Measurements from ENCODE around the gene ABCC11.

ABCC11 gene

GRCh38 chr16:48247311-48247710 lies at the start of gene ABCC11:
Gene ABCC11, minus strand, starts transcription at chr16:48247539. Its CDS starts 15,618 bp downstream, at chr16:48231921.
- H3K4me3 Mint-ChIP-seq = no peak within 1 kb of the TSS
- H3K27ac Mint-ChIP-seq = no peak within 1 kb of the TSS
- ATAC-seq = no peak
- no peaks in the 10 kb centered on the region for H3K36me3 Mint-ChIP-seq
- H3K9me3 Mint-ChIP-seq = no peaks in the 10 kb centered on the region
- no peaks in the 10 kb centered on the region for H3K27me3 Mint-ChIP-seq
- H3K4me1 Mint-ChIP-seq = peaks cover 41% of the 10 kb centered on the region

- no peak for ATAC-seq
- no peaks in the 10 kb centered on the region for H3K27me3 Mint-ChIP-seq
- no peak overlapping the region for H3K27ac Mint-ChIP-seq
- H3K4me1 Mint-ChIP-seq = no peaks in the 10 kb centered on the region
- no peak overlapping the region for H3K4me3 Mint-ChIP-seq
- H3K36me3 Mint-ChIP-seq = peaks cover 63% of the 10 kb centered on the region
- peaks cover 3% of the 10 kb centered on the region for H3K9me3 Mint-ChIP-seq
These were observed 48.3 kb upstream of the ABCC11 start for GRCh38 chr16:48295488-48296281.

- H3K9me3 Mint-ChIP-seq = peaks cover 3% of the 10 kb centered on the region
- H3K4me1 Mint-ChIP-seq = no peaks in the 10 kb centered on the region
- no peak for ATAC-seq
- H3K27me3 Mint-ChIP-seq = no peaks in the 10 kb centered on the region
- no peak overlapping the region for H3K27ac Mint-ChIP-seq
- peaks cover 63% of the 10 kb centered on the region for H3K36me3 Mint-ChIP-seq
- H3K4me3 Mint-ChIP-seq = no peak overlapping the region
These were observed 47.4 kb upstream of the ABCC11 start for GRCh38 chr16:48294724-48295123.

- ATAC-seq = no peak
- Mint-ChIP-seq H3K4me1 (no peaks in the 10 kb centered on the region), H3K9me3 (peaks cover 3% of the 10 kb centered on the region), H3K4me3 (no peak overlapping the region), H3K27ac (no peak overlapping the region), H3K36me3 (peaks cover 60% of the 10 kb centered on the region), H3K27me3 (no peaks in the 10 kb centered on the region)
These were observed 45.1 kb upstream of the ABCC11 start for GRCh38 chr16:48292452-48292851.

GRCh38 chr16:48291754-48292153 lies 44.4 kb upstream of the ABCC11 start:
- H3K36me3 Mint-ChIP-seq = peaks cover 60% of the 10 kb centered on the region

GRCh38 chr16:48291303-48291702 lies 44.0 kb upstream of the ABCC11 start:
- no peaks in the 10 kb centered on the region for H3K27me3 Mint-ChIP-seq
- no peak overlapping the region for H3K4me3 Mint-ChIP-seq
- H3K36me3 Mint-ChIP-seq = peaks cover 61% of the 10 kb centered on the region
- no peaks in the 10 kb centered on the region for H3K4me1 Mint-ChIP-seq
- peaks cover 3% of the 10 kb centered on the region for H3K9me3 Mint-ChIP-seq
- H3K27ac Mint-ChIP-seq = no peak overlapping the region
- ATAC-seq = no peak

More at GRCh38 chr16:48291754-48292153, 44.4 kb upstream of the ABCC11 start:
- no peaks in the 10 kb centered on the region for H3K27me3 Mint-ChIP-seq
- no peak overlapping the region for H3K27ac Mint-ChIP-seq
- no peaks in the 10 kb centered on the region for H3K4me1 Mint-ChIP-seq
- no peak overlapping the region for H3K4me3 Mint-ChIP-seq
- peaks cover 3% of the 10 kb centered on the region for H3K9me3 Mint-ChIP-seq
- no peak for ATAC-seq

- no peak overlapping the region for H3K27ac Mint-ChIP-seq
- no peak overlapping the region for H3K4me3 Mint-ChIP-seq
- H3K4me1 Mint-ChIP-seq = no peaks in the 10 kb centered on the region
- peaks cover 82% of the 10 kb centered on the region for H3K36me3 Mint-ChIP-seq
- H3K9me3 Mint-ChIP-seq = peaks cover 3% of the 10 kb centered on the region
- ATAC-seq = no peak
- H3K27me3 Mint-ChIP-seq = no peaks in the 10 kb centered on the region
These were observed 39.9 kb upstream of the ABCC11 start for GRCh38 chr16:48287239-48287638.

GRCh38 chr16:48284772-48285409 lies 37.6 kb upstream of the ABCC11 start:
- no peak for ATAC-seq
- H3K9me3 Mint-ChIP-seq = peaks cover 3% of the 10 kb centered on the region
- peaks cover 66% of the 10 kb centered on the region for H3K36me3 Mint-ChIP-seq
- H3K27ac Mint-ChIP-seq = no peak overlapping the region
- no peaks in the 10 kb centered on the region for H3K4me1 Mint-ChIP-seq
- no peaks in the 10 kb centered on the region for H3K27me3 Mint-ChIP-seq
- H3K4me3 Mint-ChIP-seq = no peak overlapping the region

GRCh38 chr16:48282636-48283263 lies 35.4 kb upstream of the ABCC11 start:
- peaks cover 3% of the 10 kb centered on the region for H3K9me3 Mint-ChIP-seq
- peaks cover 10% of the 10 kb centered on the region for H3K4me1 Mint-ChIP-seq
- H3K27me3 Mint-ChIP-seq = no peaks in the 10 kb centered on the region
- no peak overlapping the region for H3K4me3 Mint-ChIP-seq
- no peak overlapping the region for H3K27ac Mint-ChIP-seq
- ATAC-seq = no peak
- peaks cover 73% of the 10 kb centered on the region for H3K36me3 Mint-ChIP-seq

- Mint-ChIP-seq H3K4me3 (no peak overlapping the region), H3K27me3 (no peaks in the 10 kb centered on the region), H3K4me1 (peaks cover 10% of the 10 kb centered on the region), H3K27ac (no peak overlapping the region), H3K9me3 (no peaks in the 10 kb centered on the region), H3K36me3 (peaks cover 71% of the 10 kb centered on the region)
- no peak for ATAC-seq
These were observed 33.2 kb upstream of the ABCC11 start for GRCh38 chr16:48280546-48280945.

- H3K27ac Mint-ChIP-seq = no peak overlapping the region
- no peak overlapping the region for H3K4me3 Mint-ChIP-seq
- H3K4me1 Mint-ChIP-seq = peaks cover 10% of the 10 kb centered on the region
- ATAC-seq = no peak
- H3K27me3 Mint-ChIP-seq = no peaks in the 10 kb centered on the region
- H3K9me3 Mint-ChIP-seq = no peaks in the 10 kb centered on the region
- H3K36me3 Mint-ChIP-seq = peaks cover 68% of the 10 kb centered on the region
These were observed 31.9 kb upstream of the ABCC11 start for GRCh38 chr16:48279199-48279598.

GRCh38 chr16:48277158-48277557 lies 29.8 kb upstream of the ABCC11 start:
- Mint-ChIP-seq H3K27me3 (no peaks in the 10 kb centered on the region), H3K4me1 (peaks cover 10% of the 10 kb centered on the region)

GRCh38 chr16:48276102-48276501 lies 28.8 kb upstream of the ABCC11 start:
- peaks cover 10% of the 10 kb centered on the region for H3K4me1 Mint-ChIP-seq
- H3K27ac Mint-ChIP-seq = no peak overlapping the region
- ATAC-seq = no peak
- no peaks in the 10 kb centered on the region for H3K27me3 Mint-ChIP-seq
- no peaks in the 10 kb centered on the region for H3K9me3 Mint-ChIP-seq
- no peak overlapping the region for H3K4me3 Mint-ChIP-seq
- peaks cover 66% of the 10 kb centered on the region for H3K36me3 Mint-ChIP-seq

More at GRCh38 chr16:48277158-48277557, 29.8 kb upstream of the ABCC11 start:
- H3K27ac Mint-ChIP-seq = no peak overlapping the region
- no peak overlapping the region for H3K4me3 Mint-ChIP-seq
- peaks cover 66% of the 10 kb centered on the region for H3K36me3 Mint-ChIP-seq
- no peak for ATAC-seq
- no peaks in the 10 kb centered on the region for H3K9me3 Mint-ChIP-seq

GRCh38 chr16:48274476-48274875 lies 27.1 kb upstream of the ABCC11 start:
- no peak overlapping the region for H3K27ac Mint-ChIP-seq
- peaks cover 10% of the 10 kb centered on the region for H3K4me1 Mint-ChIP-seq
- H3K4me3 Mint-ChIP-seq = no peak overlapping the region
- H3K36me3 Mint-ChIP-seq = peaks cover 57% of the 10 kb centered on the region
- no peak for ATAC-seq
- no peaks in the 10 kb centered on the region for H3K27me3 Mint-ChIP-seq
- no peaks in the 10 kb centered on the region for H3K9me3 Mint-ChIP-seq

- no peaks in the 10 kb centered on the region for H3K4me1 Mint-ChIP-seq
- ATAC-seq = no peak
- H3K27ac Mint-ChIP-seq = no peak overlapping the region
- H3K27me3 Mint-ChIP-seq = no peaks in the 10 kb centered on the region
- H3K4me3 Mint-ChIP-seq = no peak overlapping the region
- no peaks in the 10 kb centered on the region for H3K9me3 Mint-ChIP-seq
- peaks cover 46% of the 10 kb centered on the region for H3K36me3 Mint-ChIP-seq
These were observed 25.6 kb upstream of the ABCC11 start for GRCh38 chr16:48272837-48273421.

Measured in stimulated activated memory B cell treated with anti-CD40 and anti-IgM and Interleukin-4, amounts not matched to agents 10 μg/mL and 1 μg/mL and 100 μg/mL, for 72 hours (primary cell).